Gastroesophageal sphincter (tissue), 4 donors: ENCODE results near the gene LSM14A. TPM values are rescaled to one million over a fixed set of nuclear protein-coding genes. Genes with fewer than 3 reads are reported as not detected.
"Not testable (repeated sequence)": the region's sequence is repeated elsewhere in the genome, so short reads cannot be mapped to it uniquely, and the experiment has no call there.

Experiments
- ATAC-seq: fragments of 150-250 bp; one replicate; pipeline ENCODE4 v1.9.1; 2016; ENCODE audit warnings: mild to moderate bottlenecking, moderate library complexity
- H3K27ac ChIP-seq, 4 donors: fragments of 200-600 bp; sonication (generic) in 3 of 4; 1 replicate in 3 of 4; 2 replicates in 1 of 4; pipeline ENCODE4 v1.5.1; 2016 to 2019
- H3K27me3 ChIP-seq: fragments of 200-600 bp; sonication (generic); one replicate; pipeline ENCODE4 v1.5.1; 2019
- H3K36me3 ChIP-seq, 2 donors: fragments of 200-600 bp; sonication (generic); one replicate each; pipeline ENCODE4 v1.5.1; 2019; ENCODE audit warnings: control low read depth in 1 of 2
- H3K4me1 ChIP-seq, 3 donors: fragments of 200-600 bp; sonication (generic); 1 replicate in 2 of 3; 2 replicates in 1 of 3; pipeline ENCODE4 v1.5.1; 2016 to 2019; ENCODE audit warnings: control low read depth in 2 of 3
- H3K4me3 ChIP-seq, 2 donors: fragments of 200-600 bp; sonication (generic); one replicate each; pipeline ENCODE4 v1.5.1; 2019; ENCODE audit warnings: mild to moderate bottlenecking in 1 of 2, moderate library complexity in 1 of 2
- H3K9me3 ChIP-seq, 3 donors: fragments of 200-600 bp; sonication (generic); one replicate each; pipeline ENCODE4 v1.5.1; 2017 to 2019; ENCODE audit warnings: control low read depth in 2 of 3
- EP300 ChIP-seq: sonication (generic); formaldehyde crosslinking; IDR thresholded peaks from one replicate; pipeline ENCODE4 v1.6.1; 2017; ENCODE audit warnings: antibody characterized with exemption, mild to moderate bottlenecking
- POLR2A ChIP-seq, 2 donors: fragments of 450-650 bp; IDR thresholded peaks; one replicate each; pipeline ENCODE4 v1.6.1; 2017; ENCODE audit warnings: antibody characterized with exemption in 2 of 2, mild to moderate bottlenecking in 2 of 2, moderate library complexity in 1 of 2
- POLR2AphosphoS5 ChIP-seq: sonication (generic); formaldehyde crosslinking; IDR thresholded peaks from one replicate; pipeline ENCODE4 v1.6.1; 2017; ENCODE audit warnings: antibody characterized with exemption
- WGBS, 2 donors: methylation state at CpG; one replicate each; pipeline ENCODE4 v1.1.5; 2018; ENCODE audit warnings: low coverage in 1 of 2; 5-methylcytosine and 5-hydroxymethylcytosine counted together
- total RNA-seq, 4 donors: library from RNA; depleted of rRNA; stranded (reverse); fragments of >200 nt; gene quantifications; one replicate each; pipeline ENCODE4 v1.1.0, GENCODE V29; 2016
- TF ChIP-seq, protein P1 (sequence below), 4 experiments: fragments of 200-600 bp in 2 of 4; fragments of 450-650 bp in 2 of 4; sonication (generic) in 1 of 4; IDR thresholded peaks; one replicate each; pipeline ENCODE4 v1.5.1; 2017 to 2019; ENCODE audit warnings: antibody characterized with exemption in 4 of 4, mild to moderate bottlenecking in 2 of 4, moderate library complexity in 2 of 4

Gene LSM14A
- total RNA-seq, 4 donors from 2014 or later = 106 to 141 (median 128) TPM

DNA sequence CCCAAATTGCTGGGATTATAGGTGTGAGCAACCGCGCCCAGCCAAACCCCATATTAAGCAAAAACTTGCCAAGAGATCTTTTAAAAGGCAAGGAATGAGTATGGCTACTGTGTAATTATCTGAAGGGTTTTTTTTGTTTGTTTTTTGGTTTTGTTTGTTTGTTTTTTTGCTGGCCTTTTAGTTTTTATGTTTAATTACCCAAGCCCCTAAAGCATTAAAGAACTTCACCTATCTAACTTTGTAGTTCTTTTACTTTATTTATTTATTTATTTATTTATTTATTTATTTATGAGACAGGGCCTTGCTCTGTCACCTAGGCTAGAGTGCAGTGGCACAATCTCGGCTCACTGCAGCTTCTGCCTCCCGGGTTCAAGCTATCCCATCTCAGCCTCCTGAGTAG, 41.7 kb downstream of the LSM14A start:
- H3K4me1 ChIP-seq = peaks cover 0 to 11% (median 0%) of the 10 kb centered on the region in 3 donors
- no peak for ATAC-seq
- TF ChIP-seq EP300 (no peak), POLR2AphosphoS5 (no peak), POLR2A (IDR thresholded peaks at IDR 0.05) (no peak)
- TF ChIP-seq, protein P1, sequence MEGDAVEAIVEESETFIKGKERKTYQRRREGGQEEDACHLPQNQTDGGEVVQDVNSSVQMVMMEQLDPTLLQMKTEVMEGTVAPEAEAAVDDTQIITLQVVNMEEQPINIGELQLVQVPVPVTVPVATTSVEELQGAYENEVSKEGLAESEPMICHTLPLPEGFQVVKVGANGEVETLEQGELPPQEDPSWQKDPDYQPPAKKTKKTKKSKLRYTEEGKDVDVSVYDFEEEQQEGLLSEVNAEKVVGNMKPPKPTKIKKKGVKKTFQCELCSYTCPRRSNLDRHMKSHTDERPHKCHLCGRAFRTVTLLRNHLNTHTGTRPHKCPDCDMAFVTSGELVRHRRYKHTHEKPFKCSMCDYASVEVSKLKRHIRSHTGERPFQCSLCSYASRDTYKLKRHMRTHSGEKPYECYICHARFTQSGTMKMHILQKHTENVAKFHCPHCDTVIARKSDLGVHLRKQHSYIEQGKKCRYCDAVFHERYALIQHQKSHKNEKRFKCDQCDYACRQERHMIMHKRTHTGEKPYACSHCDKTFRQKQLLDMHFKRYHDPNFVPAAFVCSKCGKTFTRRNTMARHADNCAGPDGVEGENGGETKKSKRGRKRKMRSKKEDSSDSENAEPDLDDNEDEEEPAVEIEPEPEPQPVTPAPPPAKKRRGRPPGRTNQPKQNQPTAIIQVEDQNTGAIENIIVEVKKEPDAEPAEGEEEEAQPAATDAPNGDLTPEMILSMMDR (IDR thresholded peaks at IDR 0.05) = no peak
- no peaks in the 10 kb centered on the region for H3K9me3 ChIP-seq
- no peaks in the 10 kb centered on the region for H3K27me3 ChIP-seq
- H3K4me3 ChIP-seq = no peak overlapping the region
- 85 to 89% methylated on average over 2 to 3 of the region's 4 CpGs for WGBS, 2 donors
- H3K36me3 ChIP-seq = peaks cover 0 to 87% of the 10 kb centered on the region in 2 donors
- no peak overlapping the region for H3K27ac ChIP-seq

GRCh38 chr19:34215006-34215665, 42.8 kb downstream of the LSM14A start:
- peaks cover 0 to 11% (median 0%) of the 10 kb centered on the region in 3 donors for H3K4me1 ChIP-seq
- H3K4me3 ChIP-seq = no peak overlapping the region
- no peak for ATAC-seq
- peaks cover 0 to 87% of the 10 kb centered on the region in 2 donors for H3K36me3 ChIP-seq
- no peaks in the 10 kb centered on the region for H3K9me3 ChIP-seq
- WGBS, 2 donors = 93% methylated on average over 2 to 3 of the region's 3 CpGs
- TF ChIP-seq POLR2AphosphoS5 (no peak), POLR2A (IDR thresholded peaks at IDR 0.05) (no peak), EP300 (no peak)
- TF ChIP-seq, protein P1 (IDR thresholded peaks at IDR 0.05) = no peak
- H3K27ac ChIP-seq = no peak overlapping the region
- no peaks in the 10 kb centered on the region for H3K27me3 ChIP-seq

DNA sequence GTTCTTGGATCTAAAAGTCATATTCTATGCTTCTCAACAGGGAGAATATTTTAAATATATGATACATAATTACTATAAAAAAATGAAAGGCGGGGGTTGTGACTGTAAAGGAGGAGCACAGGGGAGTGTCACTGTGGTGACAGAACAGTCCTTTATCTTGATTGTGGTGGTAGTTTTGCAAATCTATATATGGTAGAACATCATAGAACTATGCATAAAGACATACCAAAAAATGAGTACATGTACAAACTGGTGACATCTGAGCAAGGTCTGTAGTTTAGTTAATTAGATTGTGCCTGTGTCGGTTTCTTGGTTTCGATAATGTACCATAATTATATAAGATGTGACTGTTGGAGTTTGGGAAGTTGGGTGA, 43.3 kb downstream of the LSM14A start:
- WGBS, 2 donors = 95 to 97% methylated on average over 3 of the region's 3 CpGs
- H3K4me3 ChIP-seq = no peak overlapping the region
- no peak for ATAC-seq
- H3K36me3 ChIP-seq = peaks cover 0 to 86% of the 10 kb centered on the region in 2 donors
- H3K9me3 ChIP-seq = no peaks in the 10 kb centered on the region
- peaks cover 0 to 15% (median 0%) of the 10 kb centered on the region in 3 donors for H3K4me1 ChIP-seq
- H3K27ac ChIP-seq = no peak overlapping the region
- TF ChIP-seq POLR2AphosphoS5 (no peak), POLR2A (IDR thresholded peaks at IDR 0.05) (no peak), EP300 (no peak)
- TF ChIP-seq, protein P1 (IDR thresholded peaks at IDR 0.05) = no peak
- H3K27me3 ChIP-seq = no peaks in the 10 kb centered on the region

DNA sequence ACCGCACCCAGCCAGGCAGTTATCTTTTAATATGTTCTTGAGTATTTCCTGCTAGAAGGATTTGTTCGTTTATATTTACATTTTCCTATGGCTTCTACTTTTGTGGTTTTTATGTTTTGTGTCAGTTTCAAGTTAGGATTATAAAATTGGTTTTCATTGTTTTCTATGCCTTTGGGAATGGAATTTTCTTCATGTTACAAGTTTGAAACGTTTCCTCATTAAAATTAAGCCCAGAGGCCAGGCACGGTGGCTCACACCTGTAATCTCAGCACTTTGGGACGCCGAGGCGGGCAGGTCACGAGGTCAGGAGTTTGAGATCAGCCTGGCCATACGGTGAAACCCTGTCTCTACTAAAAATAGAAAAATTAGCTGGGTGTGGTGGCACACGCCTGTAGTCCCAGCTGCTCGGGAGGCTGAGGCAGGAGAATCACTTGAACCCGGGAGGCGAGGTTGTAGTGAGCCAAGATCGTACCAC, 44.5 kb downstream of the LSM14A start:
- not testable (repeated sequence) for H3K9me3 ChIP-seq, H3K27me3 ChIP-seq, H3K27ac ChIP-seq, ATAC-seq, H3K4me3 ChIP-seq
- 71 to 79% methylated on average over 6 to 8 of the region's 14 CpGs for WGBS, 2 donors
- H3K36me3 ChIP-seq = peaks cover 0 to 86% of the 10 kb centered on the region in 2 donors
- peaks cover 0 to 17% (median 0%) of the 10 kb centered on the region in 3 donors for H3K4me1 ChIP-seq

DNA sequence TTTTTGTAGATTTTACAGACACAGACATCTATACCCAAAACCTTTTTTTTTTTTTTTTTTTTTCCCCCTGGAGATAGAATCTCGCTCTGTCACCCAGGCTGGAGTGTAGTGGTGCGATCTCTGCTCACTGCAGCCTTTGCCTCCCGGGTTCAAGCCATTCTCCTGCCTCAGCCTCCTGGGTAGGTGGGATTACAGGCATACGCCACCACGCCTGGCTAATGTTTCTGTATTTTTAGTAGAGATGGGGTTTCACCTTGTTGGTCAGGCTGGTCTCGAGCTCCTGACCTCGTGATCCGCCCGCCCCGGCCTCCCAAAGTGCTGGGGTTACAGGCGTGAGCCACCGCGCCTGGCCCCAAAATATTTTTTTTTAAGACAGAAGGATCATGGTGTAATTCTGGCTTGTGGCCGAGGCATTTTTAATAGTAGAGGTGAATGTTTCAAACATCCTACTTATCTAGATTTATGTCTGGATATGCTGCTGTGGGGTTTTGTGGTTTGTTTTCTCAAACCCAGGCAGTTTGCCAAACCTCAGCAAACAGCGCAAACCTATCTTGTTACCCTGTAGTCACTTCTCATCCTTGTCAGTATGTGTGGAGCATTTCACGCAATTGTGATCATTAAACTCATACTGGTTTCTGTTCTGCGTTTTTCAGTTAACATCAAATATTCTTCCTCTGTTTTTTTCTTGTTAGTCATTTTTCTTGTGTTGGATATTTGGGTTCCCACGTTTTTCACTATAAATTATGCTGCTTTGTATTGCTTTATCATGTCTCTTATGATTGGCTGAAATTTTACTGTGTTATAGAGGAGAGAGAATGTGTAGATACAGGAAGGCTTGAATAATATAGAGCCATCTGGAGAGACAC, 45.9 kb downstream of the LSM14A start:
- Histone ChIP-seq H3K4me1 (peaks cover 0 to 17% (median 0%) of the 10 kb centered on the region in 3 donors), H3K27ac (peak overlapping the region in 1 of 4 donors; percentile 24), H3K36me3 (peaks cover 7 to 89% of the 10 kb centered on the region in 2 donors), H3K9me3 (no peaks in the 10 kb centered on the region), H3K27me3 (no peaks in the 10 kb centered on the region), H3K4me3 (no peak overlapping the region)
- no peak for ATAC-seq
- TF ChIP-seq, protein P1 (IDR thresholded peaks at IDR 0.05) = no peak
- no peak for TF ChIP-seq POLR2AphosphoS5
- no peak for TF ChIP-seq EP300
- TF ChIP-seq POLR2A (IDR thresholded peaks at IDR 0.05) = no peak
- WGBS, 2 donors = 48 to 56% methylated on average over 5 to 13 of the region's 18 CpGs
